GM12891 (cell line): ENCODE measurements around the gene CARS1.

Source experiments
- POLR2A ChIP-seq: IDR thresholded peaks from 2 replicates; pipeline ENCODE4 v1.6.1; 2011; ENCODE audit warnings: low read depth, low read length, control low read depth
- TAF1 ChIP-seq: IDR thresholded peaks from 2 replicates; pipeline ENCODE4 v1.6.1; 2011; ENCODE audit warnings: low read depth, low read length, control low read depth

GRCh38 chr11:3085052-3085451 lies 27.8 kb upstream of the CARS1 start:
- no peak for TF ChIP-seq POLR2A
- TF ChIP-seq TAF1, result no peak
